Heart left ventricle (tissue), 13 donors: Measurements from ENCODE around the gene KRT6A.

ENCODE experiments used
- POLR2A ChIP-seq, 2 donors: fragments of 450-650 bp; IDR thresholded peaks; one replicate each; pipeline ENCODE4 v1.6.1; 2017; ENCODE audit warnings: antibody characterized with exemption in 2 of 2, mild to moderate bottlenecking in 2 of 2, moderate library complexity in 2 of 2
- TF ChIP-seq, protein P1 (sequence below), 12 donors: fragments of 200-600 bp; sonication (generic) in 4 of 12; IDR thresholded peaks; one replicate each; pipeline versions ENCODE4 v1.5.0 to v1.8.0; 2018 to 2022; ENCODE audit warnings: antibody characterized with exemption in 12 of 12, mild to moderate bottlenecking in 5 of 12
- donor health status: ischemic (EF 13 %, LVEDD 7.1; RV severe dilation, severe dysfunction).
- donor health status: DM: no; HTN: yes; CAD: no.
- donor health status: DM: no; HTN: no; CAD: no.
- donor health status: ischemic (EF 25% LVEDD 6.9; RV normal size, moderate dysfunction).
- donor health status: ischemic (EF 25% LVEDD 5.7; RV mildly dilated, moderate dysfunction).
- donor health status: ischemic (EF 35%, LVEDD 5.7; RV mildly dilated, moderate dysfunction).
- donor health status: nonischemic (EF 11% LVEDD 7.7; RV severe dilation, severe dysfunction).
- donor health status: DM: yes; HTN: yes; CAD: no.
- donor health status: PGD.
- donor health status: ischemic (EF 29% LVEDD 5.4; RV normal size, mild dysfunction).
- donor health status: nonischemic (EF 23%, LVEDD 6.1; RV moderate dilation, normal function).

DNA sequence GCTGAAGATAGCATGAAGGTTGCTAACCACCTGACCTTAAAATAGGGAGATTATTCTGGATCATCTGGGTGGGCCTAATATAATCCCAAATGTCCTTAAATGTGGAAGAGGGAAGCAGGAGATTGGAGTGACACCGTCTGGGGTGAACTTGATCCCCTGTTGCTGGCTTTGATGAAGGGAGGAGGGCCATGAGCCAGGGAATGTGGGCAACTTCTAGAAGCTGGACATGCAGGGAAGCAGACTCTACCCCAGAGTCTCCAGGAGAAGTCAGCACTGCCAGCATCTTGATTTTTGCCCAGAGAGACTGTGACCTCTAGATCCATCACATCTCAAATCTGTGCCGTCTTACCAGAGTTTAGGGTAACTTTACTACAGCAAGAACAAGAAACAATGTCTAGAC, 36.4 kb upstream of the KRT6A start:
- TF ChIP-seq, protein P1, sequence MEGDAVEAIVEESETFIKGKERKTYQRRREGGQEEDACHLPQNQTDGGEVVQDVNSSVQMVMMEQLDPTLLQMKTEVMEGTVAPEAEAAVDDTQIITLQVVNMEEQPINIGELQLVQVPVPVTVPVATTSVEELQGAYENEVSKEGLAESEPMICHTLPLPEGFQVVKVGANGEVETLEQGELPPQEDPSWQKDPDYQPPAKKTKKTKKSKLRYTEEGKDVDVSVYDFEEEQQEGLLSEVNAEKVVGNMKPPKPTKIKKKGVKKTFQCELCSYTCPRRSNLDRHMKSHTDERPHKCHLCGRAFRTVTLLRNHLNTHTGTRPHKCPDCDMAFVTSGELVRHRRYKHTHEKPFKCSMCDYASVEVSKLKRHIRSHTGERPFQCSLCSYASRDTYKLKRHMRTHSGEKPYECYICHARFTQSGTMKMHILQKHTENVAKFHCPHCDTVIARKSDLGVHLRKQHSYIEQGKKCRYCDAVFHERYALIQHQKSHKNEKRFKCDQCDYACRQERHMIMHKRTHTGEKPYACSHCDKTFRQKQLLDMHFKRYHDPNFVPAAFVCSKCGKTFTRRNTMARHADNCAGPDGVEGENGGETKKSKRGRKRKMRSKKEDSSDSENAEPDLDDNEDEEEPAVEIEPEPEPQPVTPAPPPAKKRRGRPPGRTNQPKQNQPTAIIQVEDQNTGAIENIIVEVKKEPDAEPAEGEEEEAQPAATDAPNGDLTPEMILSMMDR (IDR thresholded peaks at IDR 0.05) = no peak
- TF ChIP-seq POLR2A (IDR thresholded peaks at IDR 0.05) = no peak
